Fibroblast of pulmonary artery (primary cell): ENCODE data around the gene SPOP.

Source experiments
- DNase-seq: peaks from one replicate; pipeline ENCODE4 v3.0.0-alpha.2; 2010; ENCODE audit warnings: low read depth
- H3K4me3 ChIP-seq: replicated peaks from 2 replicates; pipeline ENCODE4 v1.5.1; 2011; ENCODE audit warnings: low read depth, mild to moderate bottlenecking, control low read depth, low read length, moderate library complexity
- TF ChIP-seq, protein P1 (sequence below): IDR thresholded peaks from 2 replicates; pipeline ENCODE4 v1.5.1; 2011; ENCODE audit warnings: mild to moderate bottlenecking, control low read depth, low read length, inconsistent platforms; ENCODE audit errors: missing control alignments

SPOP gene

DNA sequence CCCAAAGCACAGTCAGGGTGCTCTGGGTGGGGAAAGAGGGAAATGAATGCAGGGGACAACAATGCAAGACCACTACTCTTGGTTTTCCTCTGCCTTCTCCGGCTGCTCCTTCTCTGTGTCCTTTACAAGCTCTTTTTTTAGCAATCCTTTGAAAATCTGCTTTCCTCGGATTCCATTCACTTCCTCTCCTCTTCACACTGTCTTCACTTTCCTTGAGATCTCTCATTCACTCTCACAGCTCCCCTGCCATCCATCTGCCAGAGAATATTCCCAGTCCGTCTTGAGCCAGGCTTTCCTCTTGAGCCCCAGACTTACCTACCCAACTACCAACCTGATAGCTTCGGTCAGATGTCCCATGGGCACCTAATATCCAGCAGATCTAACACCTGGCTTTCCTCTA, 11.0 kb upstream of the SPOP start:
- TF ChIP-seq, protein P1, sequence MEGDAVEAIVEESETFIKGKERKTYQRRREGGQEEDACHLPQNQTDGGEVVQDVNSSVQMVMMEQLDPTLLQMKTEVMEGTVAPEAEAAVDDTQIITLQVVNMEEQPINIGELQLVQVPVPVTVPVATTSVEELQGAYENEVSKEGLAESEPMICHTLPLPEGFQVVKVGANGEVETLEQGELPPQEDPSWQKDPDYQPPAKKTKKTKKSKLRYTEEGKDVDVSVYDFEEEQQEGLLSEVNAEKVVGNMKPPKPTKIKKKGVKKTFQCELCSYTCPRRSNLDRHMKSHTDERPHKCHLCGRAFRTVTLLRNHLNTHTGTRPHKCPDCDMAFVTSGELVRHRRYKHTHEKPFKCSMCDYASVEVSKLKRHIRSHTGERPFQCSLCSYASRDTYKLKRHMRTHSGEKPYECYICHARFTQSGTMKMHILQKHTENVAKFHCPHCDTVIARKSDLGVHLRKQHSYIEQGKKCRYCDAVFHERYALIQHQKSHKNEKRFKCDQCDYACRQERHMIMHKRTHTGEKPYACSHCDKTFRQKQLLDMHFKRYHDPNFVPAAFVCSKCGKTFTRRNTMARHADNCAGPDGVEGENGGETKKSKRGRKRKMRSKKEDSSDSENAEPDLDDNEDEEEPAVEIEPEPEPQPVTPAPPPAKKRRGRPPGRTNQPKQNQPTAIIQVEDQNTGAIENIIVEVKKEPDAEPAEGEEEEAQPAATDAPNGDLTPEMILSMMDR, result no peak
- no peak overlapping the region for H3K4me3 ChIP-seq
- DNase-seq, result no peak

DNA sequence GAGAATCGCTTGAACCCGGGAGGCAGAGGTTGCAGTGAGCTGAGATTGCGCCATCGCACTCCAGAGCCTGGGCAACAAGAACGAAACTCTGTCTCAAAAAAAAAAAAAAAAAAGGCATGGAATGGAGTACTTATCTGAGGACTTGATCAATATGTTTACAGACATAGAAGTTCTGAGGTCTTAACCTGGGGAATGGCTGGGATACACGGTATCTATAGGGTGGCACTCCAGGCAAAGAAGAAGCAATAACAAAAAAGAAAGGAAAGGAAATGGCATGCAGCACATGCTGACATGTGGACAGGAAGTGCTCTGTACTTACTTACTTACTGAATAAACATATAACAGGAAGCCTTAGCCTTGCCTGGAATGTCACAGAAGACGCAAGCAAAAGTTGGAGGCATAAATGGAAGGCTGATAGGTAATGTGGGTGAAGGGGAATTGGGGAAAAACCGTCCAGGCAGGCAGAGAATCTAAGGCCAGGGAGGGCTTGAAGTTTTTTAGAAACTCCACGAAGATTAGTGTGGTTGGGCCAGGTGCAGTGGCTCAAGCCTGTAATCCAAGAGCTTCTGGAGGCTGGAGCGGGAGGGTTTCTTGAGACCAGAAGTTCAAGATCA, 10.1 kb upstream of the SPOP start:
- DNase-seq, result peak; percentile 84
- H3K4me3 ChIP-seq, result no peak overlapping the region
- TF ChIP-seq, protein P1, result no peak

DNA sequence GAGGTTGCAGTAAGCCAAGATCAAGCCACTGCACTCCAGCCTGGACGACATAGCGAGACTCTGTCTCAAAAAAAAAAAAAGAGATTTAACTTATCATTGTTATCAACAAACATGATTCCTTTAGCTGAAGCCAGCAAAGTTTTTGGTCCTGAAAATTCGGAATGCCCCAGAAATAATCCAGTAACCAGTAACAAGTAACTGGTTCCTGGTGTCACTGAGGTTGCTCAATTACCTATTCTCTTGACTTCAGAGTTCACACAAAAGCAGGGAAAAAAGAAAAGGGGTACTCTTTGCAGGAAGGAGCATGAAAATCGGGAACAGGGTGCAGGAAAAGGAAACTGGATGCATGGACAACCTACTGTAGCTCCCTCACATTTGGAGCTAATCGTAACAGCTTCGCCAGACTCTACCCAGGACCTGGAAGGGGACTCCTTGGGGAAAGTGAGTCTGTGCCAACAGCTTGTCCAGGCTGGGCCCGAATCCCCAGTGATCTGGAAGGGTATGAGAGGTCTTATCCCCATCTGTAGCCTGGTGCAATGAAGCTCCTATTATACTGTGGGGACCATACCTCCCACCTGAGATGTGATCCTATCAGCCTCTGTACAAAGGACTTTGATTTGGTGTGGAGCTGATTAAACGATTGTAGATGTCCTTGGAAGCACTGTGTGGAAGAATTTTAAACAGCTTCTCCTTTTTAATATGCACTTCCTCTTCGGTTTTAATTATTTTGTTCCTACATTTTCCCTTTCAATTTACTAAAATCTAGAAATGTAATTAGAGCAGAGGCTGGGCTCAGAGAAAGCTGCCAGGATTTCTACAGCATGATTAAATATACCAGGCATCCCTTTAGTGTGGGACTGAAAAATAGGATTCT, 3.4 kb upstream of the SPOP start:
- no peak for DNase-seq
- no peak overlapping the region for H3K4me3 ChIP-seq
- TF ChIP-seq, protein P1, result no peak

DNA sequence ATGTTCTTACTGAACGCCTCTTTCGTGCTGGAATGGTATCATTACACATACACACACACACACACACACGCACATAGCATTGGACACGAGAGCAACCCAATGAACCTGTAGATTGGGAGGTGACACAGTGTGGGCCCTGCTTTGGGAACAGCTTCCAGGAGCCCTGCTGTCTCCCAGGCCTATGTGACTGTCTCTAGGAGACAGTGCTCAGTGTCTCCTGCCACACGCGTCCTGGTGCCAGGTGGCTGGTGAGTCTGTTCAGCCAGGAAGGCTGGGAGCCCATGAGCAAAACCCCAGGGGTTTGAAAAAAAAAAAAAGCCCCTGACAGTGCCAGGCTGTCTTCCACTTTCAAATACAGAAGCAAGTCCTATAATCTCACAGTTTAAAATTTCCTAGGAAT, 2.4 kb upstream of the SPOP start:
- no peak overlapping the region for H3K4me3 ChIP-seq
- TF ChIP-seq, protein P1, result no peak
- no peak for DNase-seq

DNA sequence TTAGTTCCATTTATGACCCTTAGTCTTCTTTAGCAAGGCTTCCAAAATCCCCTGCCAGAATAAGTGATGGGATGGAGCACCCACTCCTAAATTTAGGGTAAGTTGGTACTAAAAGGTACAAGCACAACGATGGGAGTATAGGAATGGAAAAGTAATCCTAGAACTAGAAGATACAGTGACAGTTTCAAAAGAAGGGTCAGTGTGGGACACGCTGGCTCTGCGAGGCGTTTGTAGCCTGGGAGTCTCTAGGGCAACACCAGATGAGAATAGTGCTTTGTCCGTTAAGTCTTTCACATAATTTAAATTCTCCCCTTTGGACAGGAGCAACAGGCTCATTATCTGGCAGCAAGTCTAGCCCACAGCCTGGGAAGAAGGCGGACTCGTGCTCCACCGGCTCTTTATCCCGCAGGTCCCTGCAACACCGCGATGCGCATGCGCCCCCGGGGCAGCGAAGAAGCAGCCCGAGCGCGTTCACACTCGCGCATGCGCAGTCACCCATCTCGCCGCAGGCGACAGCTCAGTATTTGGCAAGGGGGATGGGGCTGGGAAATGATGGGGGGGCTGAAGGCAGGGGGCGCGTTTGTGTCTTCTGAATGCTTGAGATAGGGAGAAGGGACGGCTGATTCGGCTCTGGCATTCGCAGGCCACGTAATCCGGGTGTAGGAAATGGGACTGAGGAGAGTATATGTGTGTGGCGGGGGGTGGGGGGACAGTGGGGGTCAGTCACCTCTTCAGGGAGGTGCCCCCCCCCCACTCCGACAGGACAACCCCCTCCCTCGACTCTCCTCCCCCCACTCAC, 564 bp downstream of the SPOP start:
- H3K4me3 ChIP-seq, result peak overlapping the region; percentile 86
- TF ChIP-seq, protein P1, result no peak

DNA sequence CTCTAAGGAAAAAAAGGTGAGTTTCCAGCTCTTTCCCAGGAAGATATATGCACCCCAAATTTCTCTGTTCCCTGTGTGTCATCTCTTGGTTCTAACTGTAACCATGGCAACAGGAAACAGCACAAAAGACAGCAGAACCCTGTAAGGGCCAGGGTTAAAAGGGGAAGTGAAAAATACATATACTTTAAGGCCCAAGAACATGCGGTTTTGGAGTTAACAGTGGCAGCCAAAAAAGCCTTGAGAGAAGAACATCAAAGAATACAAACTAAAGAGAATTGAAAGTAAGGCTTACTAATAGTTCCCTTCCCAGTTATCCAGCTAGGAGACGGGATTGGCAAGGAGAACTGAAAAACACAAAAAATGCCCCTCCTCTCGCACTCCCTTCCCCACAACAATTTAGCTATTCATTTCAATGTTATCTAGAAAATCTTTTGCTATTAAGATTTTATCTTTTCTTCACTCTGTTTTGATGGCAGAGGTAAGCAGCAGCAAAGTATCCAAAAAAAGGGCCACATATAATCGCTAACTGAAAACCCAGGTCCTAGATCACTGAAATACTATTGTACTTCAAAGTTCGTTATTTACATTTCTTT, 1.5 kb downstream of the SPOP start:
- DNase-seq, result peak; percentile 40
- TF ChIP-seq, protein P1, result no peak
- peak overlapping the region; percentile 86 for H3K4me3 ChIP-seq

More for the DNA sequence above, 564 bp downstream of the SPOP start:
- DNase-seq, result peak; percentile 95
